Stimulated activated CD8-positive, alpha-beta memory T cell treated with anti-CD3 and anti-CD28 coated beads, Interleukin-15, amount 100 ng/mL, for 48 hours (primary cell): Measurements from ENCODE around the gene ZC3H4.
"Not testable (repeated sequence)": the region's sequence is repeated elsewhere in the genome, so short reads cannot be mapped to it uniquely, and the experiment has no call there.

Source experiments
- DNase-seq, 2 donors: peaks; one replicate each; pipeline ENCODE4 v3.0.0-alpha.2; 2020; ENCODE audit warnings: low read depth in 2 of 2

Gene ZC3H4

GRCh38 chr19:47107953-47108746 is 5.4 kb downstream of the ZC3H4 start:
- no peak for DNase-seq

- DNase-seq, result no peak
Measured at GRCh38 chr19:47107202-47107952, 6.2 kb downstream of the ZC3H4 start.

- DNase-seq, result no peak
Measured at GRCh38 chr19:47106821-47107201, 6.8 kb downstream of the ZC3H4 start.

GRCh38 chr19:47105874-47106273 is 7.7 kb downstream of the ZC3H4 start:
- DNase-seq, result no peak

- DNase-seq, result no peak
Measured at GRCh38 chr19:47104680-47105079, 8.9 kb downstream of the ZC3H4 start.

GRCh38 chr19:47102346-47103060 is 11.1 kb downstream of the ZC3H4 start:
- no peak for DNase-seq

- not testable (repeated sequence) for DNase-seq
Measured at GRCh38 chr19:47101116-47101515, 12.5 kb downstream of the ZC3H4 start.

- DNase-seq, result no peak
Measured at GRCh38 chr19:47100290-47100689, 13.3 kb downstream of the ZC3H4 start.

GRCh38 chr19:47099576-47100050 is 14.0 kb downstream of the ZC3H4 start:
- no peak for DNase-seq

- no peak for DNase-seq
Measured at GRCh38 chr19:47098608-47099007, 15.0 kb downstream of the ZC3H4 start.

- DNase-seq, result no peak
Measured at GRCh38 chr19:47097396-47098201, 16.0 kb downstream of the ZC3H4 start.

- DNase-seq, result no peak
Measured at GRCh38 chr19:47096721-47097120, 16.9 kb downstream of the ZC3H4 start.

GRCh38 chr19:47096100-47096704 is 17.4 kb downstream of the ZC3H4 start:
- no peak for DNase-seq

- DNase-seq, result no peak
Measured at GRCh38 chr19:47095476-47096099, 18.0 kb downstream of the ZC3H4 start.

GRCh38 chr19:47094557-47095475 is 18.8 kb downstream of the ZC3H4 start:
- peak; percentile 50 to 55 for DNase-seq

GRCh38 chr19:47093841-47094240 is 19.7 kb downstream of the ZC3H4 start:
- peak; percentile 60 to 65 for DNase-seq

- DNase-seq, result no peak
Measured at GRCh38 chr19:47093254-47093653, 20.3 kb downstream of the ZC3H4 start.

GRCh38 chr19:47089767-47090350 is 23.7 kb downstream of the ZC3H4 start:
- DNase-seq, result no peak

GRCh38 chr19:47086280-47086679 is 27.3 kb downstream of the ZC3H4 start:
- DNase-seq, result no peak
